ENCODE measurements around the gene CCL7. TPM values are rescaled to one million over a fixed set of nuclear protein-coding genes. Genes with fewer than 3 reads are reported as not detected.

The CCL7 gene
- polyA plus RNA-seq, 3 donors: 0.25 to 0.38 TPM; not detected in 1

GRCh38 chr17:34252444-34253138 lies 17.4 kb upstream of the CCL7 start:
- peaks cover 51% of the 10 kb centered on the region for H3K4me1 Mint-ChIP-seq
- peak overlapping the region in 1 of 2 donors; percentile 1 for H3K27ac ChIP-seq (ENCODE audit: low read depth in 1 of 2, low read length in 2 of 2)
- no peak for TF ChIP-seq CTCF (IDR thresholded peaks at IDR 0.05)
- H3K4me3 Mint-ChIP-seq: peak overlapping the region in 1 of 2 donors; percentile 51
- H3K27me3 Mint-ChIP-seq (ENCODE audit: low read depth in 3 of 3): peaks cover 0 to 11% (median 3%) of the 10 kb centered on the region in 3 donors
- peak overlapping the region in 1 of 3 experiments; percentile 14 for H3K4me3 ChIP-seq (replicated peaks in 1 of 3; ENCODE audit: low read depth in 2 of 3, low read length in 3 of 3)
- H3K9me3 Mint-ChIP-seq: peaks cover 0 to 7% (median 0%) of the 10 kb centered on the region in 7 donors
- peak in 2 of 3 donors; percentile 54 to 93 for DNase-seq
- peaks cover 3 to 14% of the 10 kb centered on the region in 2 donors for H3K36me3 Mint-ChIP-seq
- H3K36me3 ChIP-seq (replicated peaks in 1 of 2; ENCODE audit: control insufficient read depth in 1 of 2, insufficient read depth in 2 of 2, low read length in 2 of 2): no peaks in the 10 kb centered on the region
- H4K20me1 ChIP-seq (ENCODE audit: insufficient read depth, low read length): no peaks in the 10 kb centered on the region
- H3K9ac ChIP-seq (ENCODE audit: insufficient read depth, low read length, poor library complexity, severe bottlenecking): no peak overlapping the region
- peak overlapping the region; percentile 4 for H3K4me2 ChIP-seq (replicated peaks; ENCODE audit: extremely low read depth, low read length, poor library complexity, severe bottlenecking)
- intact Hi-C loops (cut with micrococcal nuclease): loop anchor here (2.0 to 10.0 kb wide), 2 partner anchors 54 to 62 kb away; partner anchors contain the start of gene CCL8 (in 1 of the 2)
- no peaks in the 10 kb centered on the region for H3K27me3 ChIP-seq (ENCODE audit: control insufficient read depth in 2 of 2, insufficient read depth in 2 of 2, low read length in 2 of 2)
- H3K9me3 ChIP-seq (replicated peaks in 1 of 2; ENCODE audit: control insufficient read depth in 1 of 2, insufficient read depth in 1 of 2, low read length in 2 of 2): no peaks in the 10 kb centered on the region
- 86% methylated on average over 3 of the region's 6 CpGs for WGBS (ENCODE audit: insufficient coverage)
- H3K79me2 ChIP-seq (ENCODE audit: insufficient read depth, low read length): no peaks in the 10 kb centered on the region
- peaks cover 68 to 71% of the 10 kb centered on the region in 2 donors for H3K4me1 ChIP-seq (ENCODE audit: control insufficient read depth in 1 of 2, insufficient read depth in 2 of 2, low read length in 2 of 2)
- H3K27ac Mint-ChIP-seq: peak overlapping the region in 6 of 7 donors; percentile 43 to 87 (median 80)
- H2AFZ ChIP-seq (ENCODE audit: insufficient read depth, low read depth, low read length, poor library complexity, severe bottlenecking): no peak overlapping the region

- Histone ChIP-seq H3K79me2 (ENCODE audit: insufficient read depth, low read length) (no peaks in the 10 kb centered on the region), H3K4me1 (ENCODE audit: control insufficient read depth in 1 of 2, insufficient read depth in 2 of 2, low read length in 2 of 2) (peaks cover 62 to 65% of the 10 kb centered on the region in 2 donors), H2AFZ (ENCODE audit: insufficient read depth, low read depth, low read length, poor library complexity, severe bottlenecking) (no peak overlapping the region), H3K36me3 (replicated peaks in 1 of 2; ENCODE audit: control insufficient read depth in 1 of 2, insufficient read depth in 2 of 2, low read length in 2 of 2) (no peaks in the 10 kb centered on the region), H3K4me3 (replicated peaks in 1 of 3; ENCODE audit: low read depth in 2 of 3, low read length in 3 of 3) (no peak overlapping the region), H3K9me3 (replicated peaks in 1 of 2; ENCODE audit: control insufficient read depth in 1 of 2, insufficient read depth in 1 of 2, low read length in 2 of 2) (no peaks in the 10 kb centered on the region), H3K4me2 (replicated peaks; ENCODE audit: extremely low read depth, low read length, poor library complexity, severe bottlenecking) (no peak overlapping the region), H3K9ac (ENCODE audit: insufficient read depth, low read length, poor library complexity, severe bottlenecking) (no peak overlapping the region), H3K27ac (ENCODE audit: low read depth in 1 of 2, low read length in 2 of 2) (no peak overlapping the region), H3K27me3 (ENCODE audit: control insufficient read depth in 2 of 2, insufficient read depth in 2 of 2, low read length in 2 of 2) (no peaks in the 10 kb centered on the region), H4K20me1 (ENCODE audit: insufficient read depth, low read length) (no peaks in the 10 kb centered on the region)
- 90% methylated on average over 3 of the region's 3 CpGs for WGBS (ENCODE audit: insufficient coverage)
- H3K27ac Mint-ChIP-seq: peak overlapping the region in 2 of 7 donors; percentile 43 to 81
- H3K36me3 Mint-ChIP-seq: peaks cover 3 to 13% of the 10 kb centered on the region in 2 donors
- H3K27me3 Mint-ChIP-seq (ENCODE audit: low read depth in 3 of 3): peaks cover 0 to 7% (median 3%) of the 10 kb centered on the region in 3 donors
- no peak overlapping the region for H3K4me3 Mint-ChIP-seq
- TF ChIP-seq CTCF (IDR thresholded peaks at IDR 0.05): no peak
- intact Hi-C loops (cut with micrococcal nuclease): loop anchor here (2.0 to 10.0 kb wide), 2 partner anchors 54 to 62 kb away; partner anchors contain the start of gene CCL8 (in 1 of the 2)
- H3K9me3 Mint-ChIP-seq: peaks cover 0 to 2% (median 0%) of the 10 kb centered on the region in 7 donors
- peaks cover 51% of the 10 kb centered on the region for H3K4me1 Mint-ChIP-seq
- no peak for DNase-seq
Measured at GRCh38 chr17:34253139-34253525, 16.9 kb upstream of the CCL7 start.
